RWPE2 (cell line): ENCODE results near the gene AHCYL2.
"Not testable (repeated sequence)": the region's sequence is repeated elsewhere in the genome, so short reads cannot be mapped to it uniquely, and the experiment has no call there.

Source experiments
- ATAC-seq: fragments of 200-7000 bp; cut with Tn5 transposase; 3 replicates; pipeline ENCODE4 v1.9.1; 2021; ENCODE audit warnings: low read depth
- DNase-seq: peaks from one replicate; pipeline ENCODE4 v3.0.0-alpha.2; 2020; ENCODE audit warnings: low spot score
- H3K27ac ChIP-seq: fragments of 450-650 bp; 2 replicates; pipeline ENCODE4 v1.5.1; 2017; ENCODE audit warnings: mild to moderate bottlenecking; ENCODE audit not compliant: poor library complexity, severe bottlenecking
- H3K27me3 ChIP-seq: fragments of 250-450 bp; sonication (Bioruptor Pico); 2 replicates; pipeline ENCODE4 v1.5.1; 2021; ENCODE audit warnings: mild to moderate bottlenecking, moderate library complexity; ENCODE audit not compliant: insufficient read depth, poor library complexity, severe bottlenecking
- H3K36me3 ChIP-seq: fragments of 250-450 bp; sonication (Bioruptor Pico); 2 replicates; pipeline ENCODE4 v1.5.1; 2020; ENCODE audit warnings: low read depth, mild to moderate bottlenecking, moderate library complexity
- H3K4me1 ChIP-seq: fragments of 250-450 bp; sonication (Bioruptor Pico); 2 replicates; pipeline ENCODE4 v1.5.1; 2021; ENCODE audit warnings: mild to moderate bottlenecking, moderate library complexity; ENCODE audit not compliant: insufficient read depth, poor library complexity, severe bottlenecking
- H3K4me3 ChIP-seq: fragments of 250-450 bp; sonication (Bioruptor Pico); 2 replicates; pipeline ENCODE4 v1.5.1; 2021; ENCODE audit warnings: mild to moderate bottlenecking, moderate library complexity; ENCODE audit not compliant: severe bottlenecking
- H3K9me3 ChIP-seq: fragments of 250-450 bp; sonication (Bioruptor Pico); 2 replicates; pipeline ENCODE4 v1.5.1; 2021; ENCODE audit warnings: mild to moderate bottlenecking, moderate library complexity; ENCODE audit not compliant: severe bottlenecking
- CTCF ChIP-seq: fragments of 450-650 bp; IDR thresholded peaks from one replicate; pipeline ENCODE4 v1.5.1; 2017; ENCODE audit warnings: mild to moderate bottlenecking, moderate library complexity; ENCODE audit not compliant: poor library complexity, severe bottlenecking

AHCYL2 gene

GRCh38 chr7:129405527-129405926 is 180.7 kb downstream of the AHCYL2 start:
- H3K4me3 ChIP-seq, result no peak overlapping the region
- DNase-seq, result no peak
- H3K27me3 ChIP-seq, result no peaks in the 10 kb centered on the region
- H3K4me1 ChIP-seq, result no peaks in the 10 kb centered on the region
- H3K36me3 ChIP-seq, result no peaks in the 10 kb centered on the region
- H3K9me3 ChIP-seq, result no peaks in the 10 kb centered on the region
- TF ChIP-seq CTCF, result no peak
- ATAC-seq, result no peak
- no peak overlapping the region for H3K27ac ChIP-seq

- not testable (repeated sequence) for H3K27ac ChIP-seq, H3K4me1 ChIP-seq, ATAC-seq, H3K4me3 ChIP-seq, H3K36me3 ChIP-seq, DNase-seq, H3K9me3 ChIP-seq, H3K27me3 ChIP-seq
Observed at GRCh38 chr7:129410238-129410637, 185.4 kb downstream of the AHCYL2 start.

GRCh38 chr7:129412501-129412900 is 187.7 kb downstream of the AHCYL2 start:
- no peak for ATAC-seq
- Histone ChIP-seq H3K4me3 (no peak overlapping the region), H3K9me3 (no peaks in the 10 kb centered on the region), H3K27ac (no peak overlapping the region), H3K36me3 (no peaks in the 10 kb centered on the region; the same call in 1 of the 2 replicates), H3K4me1 (no peaks in the 10 kb centered on the region), H3K27me3 (no peaks in the 10 kb centered on the region)
- TF ChIP-seq CTCF, result no peak
- DNase-seq, result no peak

- Histone ChIP-seq H3K36me3 (no peaks in the 10 kb centered on the region; the same call in 1 of the 2 replicates), H3K9me3 (no peaks in the 10 kb centered on the region), H3K27ac (no peak overlapping the region), H3K4me1 (no peaks in the 10 kb centered on the region), H3K27me3 (no peaks in the 10 kb centered on the region), H3K4me3 (no peak overlapping the region)
- DNase-seq (no peak), ATAC-seq (no peak)
- no peak for TF ChIP-seq CTCF
Observed at GRCh38 chr7:129417073-129417472, 192.2 kb downstream of the AHCYL2 start.

- Histone ChIP-seq H3K27ac (no peak overlapping the region), H3K36me3 (no peaks in the 10 kb centered on the region), H3K4me3 (no peak overlapping the region), H3K9me3 (no peaks in the 10 kb centered on the region), H3K27me3 (no peaks in the 10 kb centered on the region), H3K4me1 (no peaks in the 10 kb centered on the region)
- DNase-seq, result no peak
- TF ChIP-seq CTCF, result no peak
- no peak for ATAC-seq
Observed at GRCh38 chr7:129421717-129422250, 197.0 kb downstream of the AHCYL2 start.
